A549 (cell line): Measurements from ENCODE around the gene DOCK1.

Source experiments
- CBX2 ChIP-seq: fragments of 200-600 bp; sonication (generic); IDR thresholded peaks from 2 replicates; pipeline ENCODE4 v1.6.1; 2016; ENCODE audit warnings: low read depth, mild to moderate bottlenecking, borderline replicate concordance
- TF ChIP-seq, protein P1 (sequence below): fragments of 450-650 bp; IDR thresholded peaks from 2 replicates; pipeline ENCODE4 v1.6.1; 2014; ENCODE audit warnings: antibody characterized with exemption

DNA sequence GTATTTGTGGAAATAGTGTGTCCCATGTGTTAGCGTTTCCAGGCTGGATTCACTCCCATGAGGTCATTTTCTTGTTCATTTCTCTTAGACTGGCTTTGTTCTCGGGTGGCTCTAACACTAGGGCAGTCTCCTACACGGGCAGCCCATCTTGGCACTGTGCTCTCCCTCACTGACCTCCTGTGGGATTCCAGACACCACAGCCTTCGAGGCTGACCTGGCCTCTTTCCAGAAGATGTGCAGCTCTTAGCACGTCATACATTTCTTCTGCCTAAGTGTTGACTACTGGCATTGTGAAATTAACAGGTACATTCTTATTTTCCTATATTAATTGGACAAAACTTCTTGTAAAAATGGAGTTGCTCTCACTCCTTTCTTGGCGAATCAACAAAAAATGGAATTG lies 218.4 kb downstream of the DOCK1 start:
- TF ChIP-seq, protein P1, sequence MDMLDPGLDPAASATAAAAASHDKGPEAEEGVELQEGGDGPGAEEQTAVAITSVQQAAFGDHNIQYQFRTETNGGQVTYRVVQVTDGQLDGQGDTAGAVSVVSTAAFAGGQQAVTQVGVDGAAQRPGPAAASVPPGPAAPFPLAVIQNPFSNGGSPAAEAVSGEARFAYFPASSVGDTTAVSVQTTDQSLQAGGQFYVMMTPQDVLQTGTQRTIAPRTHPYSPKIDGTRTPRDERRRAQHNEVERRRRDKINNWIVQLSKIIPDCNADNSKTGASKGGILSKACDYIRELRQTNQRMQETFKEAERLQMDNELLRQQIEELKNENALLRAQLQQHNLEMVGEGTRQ: no peak
- TF ChIP-seq CBX2: no peak
